ENCODE data around the gene HMGN3. TPM values are rescaled to one million over a fixed set of nuclear protein-coding genes. Genes with fewer than 3 reads are reported as not detected.

Gene HMGN3
- total RNA-seq (ENCODE audit: low replicate concordance), result 42.3 and 74.4 TPM in 2 replicates

- peak; percentile 92 for DNase-seq (ENCODE audit: low read depth)
- peak within 1 kb of the TSS; percentile 84 for H3K4me3 ChIP-seq (ENCODE audit: low read depth, low read length)
- no peak for TF ChIP-seq CTCF (IDR thresholded peaks at IDR 0.05; ENCODE audit: insufficient read depth, low read length)
These were observed at the start of gene HMGN3 for GRCh38 chr6:79234150-79235022. Gene HMGN3 (minus strand): TSS chr6:79234682.

- DNase-seq (ENCODE audit: low read depth), result no peak
- TF ChIP-seq CTCF (IDR thresholded peaks at IDR 0.05; ENCODE audit: insufficient read depth, low read length), result no peak
- H3K4me3 ChIP-seq (ENCODE audit: low read depth, low read length), result no peak overlapping the region
These were observed 46.3 kb upstream of the HMGN3 start for GRCh38 chr6:79280756-79281155.

- no peak for TF ChIP-seq CTCF (IDR thresholded peaks at IDR 0.05; ENCODE audit: insufficient read depth, low read length)
- H3K4me3 ChIP-seq (ENCODE audit: low read depth, low read length), result no peak overlapping the region
- peak; percentile 31 for DNase-seq (ENCODE audit: low read depth)
These were observed 42.6 kb upstream of the HMGN3 start for GRCh38 chr6:79277109-79277508.

- DNase-seq (ENCODE audit: low read depth), result peak; percentile 71
- TF ChIP-seq CTCF (IDR thresholded peaks at IDR 0.05; ENCODE audit: insufficient read depth, low read length), result no peak
- no peak overlapping the region for H3K4me3 ChIP-seq (ENCODE audit: low read depth, low read length)
These were observed 35.4 kb upstream of the HMGN3 start for GRCh38 chr6:79269877-79270276.

GRCh38 chr6:79267128-79267527 is 32.6 kb upstream of the HMGN3 start:
- no peak for DNase-seq (ENCODE audit: low read depth)
- no peak for TF ChIP-seq CTCF (IDR thresholded peaks at IDR 0.05; ENCODE audit: insufficient read depth, low read length)
- no peak overlapping the region for H3K4me3 ChIP-seq (ENCODE audit: low read depth, low read length)

- no peak for TF ChIP-seq CTCF (IDR thresholded peaks at IDR 0.05; ENCODE audit: insufficient read depth, low read length)
These were observed 31.6 kb upstream of the HMGN3 start for GRCh38 chr6:79266051-79266450.

More at GRCh38 chr6:79266051-79266450, 31.6 kb upstream of the HMGN3 start:
- no peak for DNase-seq (ENCODE audit: low read depth)
- no peak overlapping the region for H3K4me3 ChIP-seq (ENCODE audit: low read depth, low read length)

Data from fibroblast of the aortic adventitia (primary cell).